GM18867 (cell line): ENCODE measurements around the gene ATF4.

Experiments
- ATAC-seq: cut with Tn5 transposase; IDR thresholded peaks from one replicate; pipeline ENCODE4 v1.9.1; 2021; ENCODE audit warnings: mild to moderate bottlenecking, moderate library complexity; ENCODE audit not compliant: unreplicated experiment

ATF4 gene

DNA sequence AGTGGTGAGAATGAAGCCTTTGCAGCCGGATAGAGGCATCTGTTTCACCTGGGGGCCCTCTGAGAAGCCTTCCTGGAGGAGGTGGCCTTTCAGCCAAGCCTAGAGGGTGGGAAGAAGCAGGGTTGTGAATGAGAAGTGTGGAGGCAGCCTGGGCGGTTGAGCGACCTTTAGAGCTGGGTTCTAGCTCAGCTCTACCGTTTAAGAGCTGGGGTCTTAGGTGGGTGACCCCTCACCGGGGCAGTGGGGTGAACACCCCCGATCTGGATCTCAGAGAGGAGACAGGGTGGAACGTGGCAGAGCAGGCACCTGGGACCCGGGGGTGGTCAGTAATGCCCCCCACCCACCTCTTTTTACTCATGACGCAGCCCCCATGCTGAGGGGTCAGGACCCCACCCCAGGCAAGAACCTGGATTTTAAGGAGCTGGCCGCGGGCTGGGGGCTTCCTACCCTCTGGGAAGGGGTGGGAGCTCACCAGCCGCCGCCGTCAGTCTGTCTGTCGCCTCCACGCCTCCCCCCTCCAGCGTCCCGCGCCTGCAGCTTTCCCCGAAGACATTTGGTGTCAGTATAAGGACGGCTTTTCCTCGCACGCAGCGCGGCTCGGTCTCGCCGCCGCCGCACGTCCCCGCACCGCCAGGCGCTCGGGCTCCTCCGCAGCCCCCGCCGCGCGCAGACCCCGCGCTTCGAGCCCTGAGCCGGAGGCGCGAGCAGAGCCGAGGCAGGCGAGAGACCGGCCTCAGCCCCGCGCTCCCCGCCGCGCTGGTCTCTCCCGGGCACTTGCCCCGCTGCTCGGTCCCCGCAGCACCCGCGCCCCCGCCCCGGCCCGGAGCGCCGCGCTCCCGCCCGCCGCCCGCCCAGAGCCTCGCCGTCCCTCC is 36.8 kb downstream of the ATF4 start:
- no peak for ATAC-seq

DNA sequence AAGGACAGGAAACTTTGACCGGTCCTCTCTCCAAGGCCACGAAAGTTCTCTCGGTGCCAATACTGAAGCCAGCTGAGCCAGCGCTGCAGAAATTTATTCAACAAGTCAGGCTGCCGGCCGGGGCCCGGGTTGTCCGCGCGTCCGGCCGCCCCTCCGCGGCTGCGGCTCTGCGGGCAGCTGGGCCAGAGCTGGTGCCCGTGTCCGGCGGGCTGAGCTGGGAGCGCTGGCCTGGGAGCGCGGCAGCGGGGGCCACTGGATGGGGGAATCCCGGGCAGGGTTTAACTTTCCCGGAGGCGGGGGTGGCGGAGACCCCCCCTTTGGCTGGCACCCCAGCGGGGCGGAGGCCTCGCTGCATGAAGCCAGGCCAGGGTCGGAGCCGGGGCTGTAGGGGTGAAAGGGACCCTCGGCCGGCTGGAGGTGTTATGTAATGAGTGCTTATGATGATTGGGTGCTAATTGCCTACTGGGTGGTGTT is 37.9 kb downstream of the ATF4 start:
- ATAC-seq = no peak

DNA sequence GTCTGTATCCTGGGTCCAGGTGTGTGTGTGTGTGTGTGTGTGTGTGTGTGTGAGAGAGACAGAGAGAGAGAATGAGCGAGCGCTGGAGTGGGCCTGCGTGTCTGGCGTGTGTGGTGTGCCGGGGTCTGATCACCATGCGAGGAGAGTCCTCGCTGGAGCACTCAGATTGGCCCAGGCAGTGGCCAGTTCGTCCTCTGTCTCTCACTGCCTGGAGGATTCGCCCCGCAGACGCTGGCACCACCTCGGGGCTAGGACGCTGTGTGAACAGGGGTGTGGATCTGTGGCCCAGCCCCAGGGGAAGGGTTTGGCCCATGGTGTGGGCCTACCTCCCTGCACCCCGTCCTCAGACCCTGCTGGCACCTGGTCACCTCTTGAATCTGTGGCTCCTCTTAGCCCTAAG is 38.6 kb downstream of the ATF4 start:
- no peak for ATAC-seq

DNA sequence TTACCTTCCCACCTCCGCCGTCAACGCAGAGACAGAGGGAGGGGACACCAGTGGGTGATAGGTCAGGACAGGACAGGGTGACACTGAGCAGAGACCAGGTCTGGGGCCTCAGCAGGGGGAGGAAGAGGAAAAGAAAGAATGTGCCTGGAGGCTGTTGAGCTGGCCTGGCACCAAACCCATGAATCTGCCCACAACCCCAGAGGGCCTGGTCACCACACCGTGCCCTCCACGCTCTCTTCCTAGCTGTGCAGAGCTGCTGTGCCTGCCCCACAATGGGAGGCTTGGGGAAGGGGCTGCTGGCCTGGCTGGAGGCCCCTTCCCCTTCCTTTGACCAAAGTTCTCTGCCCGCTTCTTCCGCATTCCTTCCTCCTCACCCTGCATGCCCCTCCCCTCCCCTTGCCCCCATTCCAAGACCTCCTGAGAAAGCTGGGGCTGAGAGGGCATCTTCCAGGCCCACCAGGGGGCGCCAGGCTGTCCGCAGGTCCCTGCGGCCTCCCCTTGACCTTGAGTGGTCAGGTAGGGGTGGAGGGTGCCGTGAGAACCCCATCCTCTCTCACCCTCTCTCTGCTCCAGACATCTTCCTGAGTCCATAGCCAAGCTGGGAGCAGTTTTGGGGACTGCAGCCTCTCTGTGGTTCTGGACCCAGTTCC is 39.2 kb downstream of the ATF4 start:
- ATAC-seq = no peak

DNA sequence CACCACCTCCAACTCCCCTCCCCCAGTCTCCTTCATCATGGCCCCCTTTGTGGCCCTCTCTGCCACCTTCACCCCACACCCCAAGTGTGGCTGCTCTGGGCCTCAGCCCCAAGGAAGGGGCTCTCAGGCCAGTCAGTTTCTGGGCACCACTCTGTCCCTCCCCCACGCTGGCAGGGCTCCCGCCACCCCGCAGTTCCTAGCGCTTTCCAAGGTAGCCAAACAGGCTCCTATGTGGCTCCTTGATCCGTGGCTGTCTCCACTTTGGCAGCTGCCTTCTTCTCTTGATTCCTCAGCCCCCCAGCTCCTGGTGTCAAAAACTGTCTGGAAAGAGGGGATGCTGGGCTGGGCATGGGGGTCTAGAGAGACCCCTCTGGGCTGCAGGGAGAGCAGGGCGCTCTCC is 39.8 kb downstream of the ATF4 start:
- ATAC-seq = no peak

DNA sequence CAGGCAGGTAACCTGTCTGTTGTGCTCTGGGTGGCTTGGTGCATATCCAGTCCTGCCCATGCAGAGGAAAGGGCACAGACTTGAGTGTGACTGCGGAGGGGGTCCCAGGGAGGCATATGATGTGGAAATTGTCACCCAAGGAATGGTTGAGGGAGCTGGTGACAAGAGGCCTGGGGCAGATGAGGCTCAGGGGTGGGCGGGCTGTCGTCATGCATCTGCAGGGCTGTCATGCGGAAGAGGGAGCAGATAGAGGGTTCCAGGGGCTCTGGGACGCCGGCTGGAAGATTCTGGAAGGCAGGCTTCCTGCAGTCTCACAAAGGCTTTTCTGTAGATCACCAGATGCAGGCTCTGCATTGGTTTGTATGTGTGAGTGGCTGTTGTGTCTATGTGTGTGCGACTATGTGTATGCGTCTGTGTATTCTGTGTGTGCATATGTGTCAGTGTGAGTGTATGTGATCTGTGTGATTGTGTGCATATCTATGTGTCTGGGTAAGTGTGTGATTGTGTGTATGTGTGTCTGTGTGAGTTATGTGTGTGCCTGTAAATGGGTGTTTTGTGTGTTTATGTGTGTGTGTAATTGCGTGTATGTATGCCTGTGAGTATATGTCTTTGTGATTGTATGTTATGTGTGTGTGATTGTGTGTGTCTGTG is 42.6 kb downstream of the ATF4 start:
- no peak for ATAC-seq

DNA sequence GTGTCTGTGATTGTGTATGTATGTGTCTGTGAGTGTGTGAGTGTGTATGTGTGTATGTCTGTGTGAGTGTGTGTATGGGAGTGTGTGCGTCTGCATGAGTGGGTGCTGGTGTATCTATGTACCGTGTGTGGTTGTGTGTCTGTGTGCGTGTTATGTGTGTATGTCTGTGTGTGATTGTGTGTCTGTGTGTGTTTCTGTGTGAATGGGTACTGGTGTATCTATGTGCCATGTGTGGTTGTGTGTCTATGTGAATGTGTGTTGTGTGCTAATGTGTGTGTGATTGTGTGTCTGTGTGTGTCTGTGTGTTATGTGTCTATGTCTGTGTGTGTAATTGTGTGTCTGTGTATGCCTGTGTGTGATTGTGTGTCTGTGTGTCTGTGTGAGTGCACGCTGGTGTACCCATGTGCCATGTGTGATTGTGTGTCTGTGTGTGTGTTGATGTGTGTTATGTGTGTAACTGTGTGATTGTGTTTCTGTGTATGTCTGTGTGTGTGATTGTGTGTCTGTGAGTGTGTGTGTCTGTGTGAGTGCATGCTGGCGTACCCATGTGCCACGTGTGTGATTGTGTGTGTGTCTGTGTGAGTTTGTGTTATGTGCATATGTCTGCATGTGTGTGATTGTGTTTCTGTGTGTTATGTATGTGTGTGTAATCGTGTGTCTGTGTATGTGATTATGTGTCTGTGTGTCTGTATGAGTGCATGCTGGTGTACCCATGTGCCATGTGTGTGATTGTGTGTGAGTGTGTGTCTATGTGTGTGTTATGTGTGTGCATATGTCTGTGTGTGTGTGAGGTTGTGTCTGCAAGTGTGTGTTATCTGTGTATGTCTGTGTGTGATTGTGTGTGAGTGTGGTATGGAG is 43.4 kb downstream of the ATF4 start:
- ATAC-seq = no peak

DNA sequence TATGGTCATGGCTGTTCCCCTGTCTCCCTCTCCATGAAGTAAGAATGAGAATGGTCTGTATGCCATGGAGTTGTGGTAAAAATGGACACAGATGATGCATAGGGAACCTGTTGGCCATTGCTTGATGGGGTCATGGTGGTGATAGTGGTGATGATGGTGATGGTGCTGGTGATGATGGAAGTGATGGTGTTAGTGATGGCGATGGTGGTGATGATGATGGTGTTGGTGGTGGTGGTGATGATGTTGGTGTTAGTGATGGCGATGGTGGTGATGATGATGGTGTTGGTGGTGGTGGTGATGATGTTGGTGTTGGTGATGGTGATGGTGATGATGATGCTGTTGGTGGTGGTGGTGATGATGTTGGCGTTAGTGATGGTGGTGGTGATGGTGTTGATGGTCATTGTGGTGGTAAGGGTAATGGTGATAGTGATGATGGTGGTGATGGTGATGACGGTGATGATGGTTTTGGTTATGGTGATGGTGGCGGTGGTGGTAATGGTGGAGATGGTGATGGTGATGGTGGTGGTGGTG is 45.1 kb downstream of the ATF4 start:
- ATAC-seq = no peak

- no peak for ATAC-seq
Observed at GRCh38 chr22:39567135-39567946, 47.0 kb downstream of the ATF4 start.

- ATAC-seq = no peak
Observed at GRCh38 chr22:39568278-39568981, 48.1 kb downstream of the ATF4 start.

GRCh38 chr22:39569066-39569465 is 48.7 kb downstream of the ATF4 start:
- no peak for ATAC-seq

GRCh38 chr22:39570226-39570625 is 49.9 kb downstream of the ATF4 start:
- no peak for ATAC-seq

DNA sequence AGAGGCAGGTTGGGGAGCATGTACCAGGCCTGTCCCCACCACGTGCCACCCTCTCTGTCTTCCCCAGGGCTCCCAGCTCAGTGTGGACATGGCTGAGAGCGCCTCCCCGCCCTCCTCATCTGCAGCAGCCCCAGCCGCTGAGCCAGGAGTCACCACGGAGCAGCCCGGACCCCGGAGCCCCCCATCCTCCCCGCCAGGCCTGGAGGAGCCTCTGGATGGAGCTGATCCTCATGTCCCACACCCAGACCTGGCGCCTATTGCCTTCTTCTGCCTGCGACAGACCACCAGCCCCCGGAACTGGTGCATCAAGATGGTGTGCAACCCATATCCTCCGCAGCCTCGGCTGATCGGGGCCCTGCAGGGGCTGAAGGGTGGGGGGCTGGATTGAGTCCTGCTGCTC is 50.3 kb downstream of the ATF4 start, which contains the start of gene CACNA1I:
Gene CACNA1I, plus strand, starts transcription at position 89 of the 400 bp plus-strand sequence. Its CDS starts 0 bp downstream, at position 89.
- ATAC-seq = no peak

DNA sequence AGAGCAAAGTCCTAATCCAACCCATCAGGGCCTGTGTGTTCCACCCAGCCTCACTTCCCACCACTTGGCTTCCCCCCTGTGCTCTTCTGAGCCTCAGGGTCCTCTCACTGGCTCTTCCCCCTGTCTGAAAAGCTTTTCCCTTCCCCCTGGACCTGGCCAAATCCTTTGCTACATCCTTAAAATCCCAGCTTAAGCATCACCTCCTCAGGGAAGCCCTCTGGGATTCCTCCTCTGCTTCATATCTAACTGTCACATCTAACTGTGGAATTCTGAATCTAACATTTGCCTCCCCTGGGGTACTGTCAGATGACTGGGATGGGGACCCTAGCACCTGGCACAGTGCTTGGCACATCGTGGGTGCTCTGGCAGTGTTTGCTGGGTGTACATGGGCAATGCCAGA is 51.2 kb downstream of the ATF4 start:
- ATAC-seq = no peak
